Effector memory CD4-positive, alpha-beta T cell (primary cell): ENCODE measurements around the gene GPC4.
"Not testable (repeated sequence)": the region's sequence is repeated elsewhere in the genome, so short reads cannot be mapped to it uniquely, and the experiment has no call there.

Experiments
- DNase-seq, 3 donors: peaks; one replicate each; pipeline ENCODE4 v3.0.0-alpha.2; 2020
- H3K27ac ChIP-seq: 2 replicates; pipeline ENCODE4 v1.7.0; 2013; ENCODE audit warnings: mild to moderate bottlenecking, low read length, moderate library complexity; ENCODE audit not compliant: insufficient read depth, poor library complexity, severe bottlenecking
- H3K27me3 ChIP-seq: replicated peaks from 2 replicates; pipeline ENCODE4 v1.7.0; 2013; ENCODE audit warnings: mild to moderate bottlenecking, low read length; ENCODE audit not compliant: insufficient read depth, control insufficient read depth, poor library complexity, severe bottlenecking
- H3K36me3 ChIP-seq: 2 replicates; pipeline ENCODE4 v1.7.0; 2013; ENCODE audit warnings: mild to moderate bottlenecking, low read length, moderate library complexity; ENCODE audit not compliant: control insufficient read depth, insufficient read depth
- H3K4me1 ChIP-seq: 2 replicates; pipeline ENCODE4 v1.7.0; 2013; ENCODE audit warnings: low read length, mild to moderate bottlenecking; ENCODE audit not compliant: control insufficient read depth, insufficient read depth, poor library complexity, severe bottlenecking
- H3K4me3 ChIP-seq: 2 replicates; pipeline ENCODE4 v1.7.0; 2013; ENCODE audit warnings: low read length, low read depth, mild to moderate bottlenecking; ENCODE audit not compliant: insufficient read depth, poor library complexity, severe bottlenecking
- H3K9me3 ChIP-seq: 2 replicates; pipeline ENCODE4 v1.7.0; 2013; ENCODE audit warnings: mild to moderate bottlenecking, low read length, moderate library complexity; ENCODE audit not compliant: control insufficient read depth

GPC4 gene

GRCh38 chrX:133294126-133294525 lies 121.2 kb downstream of the GPC4 start:
- Histone ChIP-seq H3K4me1 (no peaks in the 10 kb centered on the region), H3K27me3 (no peaks in the 10 kb centered on the region), H3K9me3 (no peaks in the 10 kb centered on the region), H3K27ac (no peak overlapping the region), H3K36me3 (no peaks in the 10 kb centered on the region), H3K4me3 (no peak overlapping the region)
- no peak for DNase-seq

- no peak overlapping the region for H3K4me3 ChIP-seq
- no peak for DNase-seq
- no peaks in the 10 kb centered on the region for H3K36me3 ChIP-seq
- H3K9me3 ChIP-seq, result no peaks in the 10 kb centered on the region
- no peaks in the 10 kb centered on the region for H3K27me3 ChIP-seq
- H3K27ac ChIP-seq, result no peak overlapping the region
- H3K4me1 ChIP-seq, result no peaks in the 10 kb centered on the region
These were observed 125.2 kb downstream of the GPC4 start for GRCh38 chrX:133290076-133290475.

GRCh38 chrX:133287860-133288259 lies 127.4 kb downstream of the GPC4 start:
- Histone ChIP-seq H3K27ac (no peak overlapping the region), H3K9me3 (no peaks in the 10 kb centered on the region), H3K36me3 (no peaks in the 10 kb centered on the region), H3K4me3 (no peak overlapping the region), H3K4me1 (no peaks in the 10 kb centered on the region), H3K27me3 (no peaks in the 10 kb centered on the region)
- DNase-seq, result no peak

GRCh38 chrX:133285341-133285740 lies 129.9 kb downstream of the GPC4 start:
- H3K36me3 ChIP-seq, result no peaks in the 10 kb centered on the region
- no peak overlapping the region for H3K4me3 ChIP-seq
- H3K27me3 ChIP-seq, result no peaks in the 10 kb centered on the region

GRCh38 chrX:133279112-133279730 lies 136.1 kb downstream of the GPC4 start:
- H3K9me3 ChIP-seq, H3K27me3 ChIP-seq, H3K4me3 ChIP-seq, H3K36me3 ChIP-seq, H3K4me1 ChIP-seq, DNase-seq, H3K27ac ChIP-seq: not testable (repeated sequence)

More at GRCh38 chrX:133285341-133285740, 129.9 kb downstream of the GPC4 start:
- H3K9me3 ChIP-seq, result no peaks in the 10 kb centered on the region
- DNase-seq, result no peak
- no peak overlapping the region for H3K27ac ChIP-seq
- H3K4me1 ChIP-seq, result no peaks in the 10 kb centered on the region

GRCh38 chrX:133273180-133273579 lies 142.1 kb downstream of the GPC4 start:
- DNase-seq, result no peak
- no peaks in the 10 kb centered on the region for H3K27me3 ChIP-seq

GRCh38 chrX:133269168-133269567 lies 146.1 kb downstream of the GPC4 start:
- DNase-seq, result no peak
- no peaks in the 10 kb centered on the region for H3K4me1 ChIP-seq
- no peaks in the 10 kb centered on the region for H3K9me3 ChIP-seq
- H3K36me3 ChIP-seq, result no peaks in the 10 kb centered on the region
- H3K27me3 ChIP-seq, result no peaks in the 10 kb centered on the region
- no peak overlapping the region for H3K4me3 ChIP-seq
- H3K27ac ChIP-seq, result no peak overlapping the region

More at GRCh38 chrX:133273180-133273579, 142.1 kb downstream of the GPC4 start:
- no peak overlapping the region for H3K4me3 ChIP-seq
- no peak overlapping the region for H3K27ac ChIP-seq
- no peaks in the 10 kb centered on the region for H3K36me3 ChIP-seq
- no peaks in the 10 kb centered on the region for H3K4me1 ChIP-seq
- H3K9me3 ChIP-seq, result no peaks in the 10 kb centered on the region

- DNase-seq, result no peak
- Histone ChIP-seq H3K27me3 (no peaks in the 10 kb centered on the region), H3K4me1 (no peaks in the 10 kb centered on the region), H3K36me3 (no peaks in the 10 kb centered on the region), H3K27ac (no peak overlapping the region), H3K9me3 (no peaks in the 10 kb centered on the region), H3K4me3 (no peak overlapping the region)
These were observed 147.7 kb downstream of the GPC4 start for GRCh38 chrX:133267621-133268020.

GRCh38 chrX:133265331-133265730 lies 150.0 kb downstream of the GPC4 start:
- Histone ChIP-seq H3K27me3 (no peaks in the 10 kb centered on the region), H3K27ac (no peak overlapping the region), H3K9me3 (no peaks in the 10 kb centered on the region), H3K36me3 (no peaks in the 10 kb centered on the region), H3K4me3 (no peak overlapping the region), H3K4me1 (no peaks in the 10 kb centered on the region)
- DNase-seq, result no peak

GRCh38 chrX:133258481-133258880 lies 156.8 kb downstream of the GPC4 start:
- Histone ChIP-seq H3K27me3 (no peaks in the 10 kb centered on the region), H3K36me3 (no peaks in the 10 kb centered on the region), H3K27ac (no peak overlapping the region), H3K9me3 (no peaks in the 10 kb centered on the region), H3K4me3 (no peak overlapping the region), H3K4me1 (no peaks in the 10 kb centered on the region)
- no peak for DNase-seq
